Stimulated activated naive CD8-positive, alpha-beta T cell treated with anti-CD3 and anti-CD28 coated beads, Interleukin-15, Interleukin-2, amounts not matched to agents 100 ng/mL and 50 ng/mL, for 24 hours (primary cell): Measurements from ENCODE around the gene KRTAP10-6.
"Not testable (repeated sequence)": the region's sequence is repeated elsewhere in the genome, so short reads cannot be mapped to it uniquely, and the experiment has no call there.

Experiments used
- H3K27ac Mint-ChIP-seq: one replicate; pipeline ENCODE4 v1.8.0; 2021; ENCODE audit warnings: mild to moderate bottlenecking, mixed read lengths
- H3K27me3 Mint-ChIP-seq: one replicate; pipeline ENCODE4 v1.8.0; 2021; ENCODE audit warnings: mixed read lengths
- H3K36me3 Mint-ChIP-seq: one replicate; pipeline ENCODE4 v1.8.0; 2021; ENCODE audit warnings: low read depth, mixed read lengths
- H3K4me1 Mint-ChIP-seq: one replicate; pipeline ENCODE4 v1.8.0; 2021; ENCODE audit warnings: low read depth, mixed read lengths
- H3K4me3 Mint-ChIP-seq: one replicate; pipeline ENCODE4 v1.8.0; 2021; ENCODE audit warnings: mild to moderate bottlenecking, mixed read lengths
- H3K9me3 Mint-ChIP-seq: one replicate; pipeline ENCODE4 v1.8.0; 2021; ENCODE audit warnings: mixed read lengths

KRTAP10-6 gene

GRCh38 chr21:44595524-44595923, 3.2 kb upstream of the KRTAP10-6 start:
- peaks cover 5% of the 10 kb centered on the region for H3K27me3 Mint-ChIP-seq
- H3K9me3 Mint-ChIP-seq = peaks cover 6% of the 10 kb centered on the region
- no peak overlapping the region for H3K4me3 Mint-ChIP-seq
- no peaks in the 10 kb centered on the region for H3K4me1 Mint-ChIP-seq
- no peaks in the 10 kb centered on the region for H3K36me3 Mint-ChIP-seq
- no peak overlapping the region for H3K27ac Mint-ChIP-seq

- peaks cover 6% of the 10 kb centered on the region for H3K27me3 Mint-ChIP-seq
- no peak overlapping the region for H3K4me3 Mint-ChIP-seq
- H3K27ac Mint-ChIP-seq = peak overlapping the region; percentile 0
- H3K36me3 Mint-ChIP-seq = no peaks in the 10 kb centered on the region
- peaks cover 6% of the 10 kb centered on the region for H3K9me3 Mint-ChIP-seq
- H3K4me1 Mint-ChIP-seq = no peaks in the 10 kb centered on the region
These were observed 2.2 kb upstream of the KRTAP10-6 start for GRCh38 chr21:44594406-44594916.

GRCh38 chr21:44593598-44594405, 1.5 kb upstream of the KRTAP10-6 start:
- Mint-ChIP-seq H3K4me3 (no peak overlapping the region), H3K4me1 (no peaks in the 10 kb centered on the region), H3K27ac (peak overlapping the region; percentile 0), H3K27me3 (peaks cover 8% of the 10 kb centered on the region), H3K9me3 (peaks cover 5% of the 10 kb centered on the region), H3K36me3 (no peaks in the 10 kb centered on the region)

GRCh38 chr21:44591801-44592130, 539 bp downstream of the KRTAP10-6 start:
- not testable (repeated sequence) for H3K9me3 Mint-ChIP-seq, H3K27ac Mint-ChIP-seq, H3K4me1 Mint-ChIP-seq, H3K27me3 Mint-ChIP-seq, H3K4me3 Mint-ChIP-seq, H3K36me3 Mint-ChIP-seq

- H3K4me3 Mint-ChIP-seq, H3K27ac Mint-ChIP-seq, H3K4me1 Mint-ChIP-seq, H3K9me3 Mint-ChIP-seq, H3K36me3 Mint-ChIP-seq: not testable (repeated sequence)
- H3K27me3 Mint-ChIP-seq = peaks cover 13% of the 10 kb centered on the region
These were observed 1.2 kb downstream of the KRTAP10-6 start for GRCh38 chr21:44590897-44591800.

GRCh38 chr21:44590311-44590721, 2.0 kb downstream of the KRTAP10-6 start:
- Mint-ChIP-seq H3K4me3 (no peak overlapping the region), H3K27ac (no peak overlapping the region), H3K4me1 (no peaks in the 10 kb centered on the region), H3K9me3 (no peaks in the 10 kb centered on the region), H3K36me3 (no peaks in the 10 kb centered on the region), H3K27me3 (peaks cover 20% of the 10 kb centered on the region)

- Mint-ChIP-seq H3K27me3 (peaks cover 23% of the 10 kb centered on the region), H3K4me1 (no peaks in the 10 kb centered on the region)
These were observed 2.6 kb downstream of the KRTAP10-6 start for GRCh38 chr21:44589586-44590305.

GRCh38 chr21:44589094-44589493, 3.2 kb downstream of the KRTAP10-6 start:
- H3K27ac Mint-ChIP-seq = no peak overlapping the region

More at GRCh38 chr21:44589586-44590305, 2.6 kb downstream of the KRTAP10-6 start:
- Mint-ChIP-seq H3K9me3 (no peaks in the 10 kb centered on the region), H3K4me3 (no peak overlapping the region), H3K27ac (no peak overlapping the region), H3K36me3 (no peaks in the 10 kb centered on the region)

GRCh38 chr21:44585892-44586291, 6.4 kb downstream of the KRTAP10-6 start:
- Mint-ChIP-seq H3K9me3 (peaks cover 10% of the 10 kb centered on the region), H3K27ac (no peak overlapping the region), H3K4me1 (peaks cover 2% of the 10 kb centered on the region), H3K36me3 (peaks cover 8% of the 10 kb centered on the region), H3K4me3 (no peak overlapping the region), H3K27me3 (peaks cover 26% of the 10 kb centered on the region)

More at GRCh38 chr21:44589094-44589493, 3.2 kb downstream of the KRTAP10-6 start:
- Mint-ChIP-seq H3K4me3 (no peak overlapping the region), H3K9me3 (no peaks in the 10 kb centered on the region), H3K27me3 (peaks cover 23% of the 10 kb centered on the region), H3K36me3 (no peaks in the 10 kb centered on the region), H3K4me1 (no peaks in the 10 kb centered on the region)

- Mint-ChIP-seq H3K36me3 (peaks cover 8% of the 10 kb centered on the region), H3K9me3 (peaks cover 11% of the 10 kb centered on the region), H3K4me3 (no peak overlapping the region), H3K27ac (no peak overlapping the region), H3K27me3 (peaks cover 22% of the 10 kb centered on the region), H3K4me1 (peaks cover 2% of the 10 kb centered on the region)
These were observed 8.5 kb downstream of the KRTAP10-6 start for GRCh38 chr21:44583800-44584147.

- Mint-ChIP-seq H3K27ac (no peak overlapping the region), H3K27me3 (peaks cover 22% of the 10 kb centered on the region), H3K9me3 (peaks cover 11% of the 10 kb centered on the region), H3K4me1 (peaks cover 2% of the 10 kb centered on the region), H3K36me3 (peaks cover 8% of the 10 kb centered on the region), H3K4me3 (no peak overlapping the region)
These were observed 9.1 kb downstream of the KRTAP10-6 start for GRCh38 chr21:44583089-44583799.

- H3K36me3 Mint-ChIP-seq = peaks cover 12% of the 10 kb centered on the region
- peaks cover 20% of the 10 kb centered on the region for H3K9me3 Mint-ChIP-seq
- no peak overlapping the region for H3K27ac Mint-ChIP-seq
- H3K4me1 Mint-ChIP-seq = peaks cover 2% of the 10 kb centered on the region
- peaks cover 20% of the 10 kb centered on the region for H3K27me3 Mint-ChIP-seq
- H3K4me3 Mint-ChIP-seq = no peak overlapping the region
These were observed 10.2 kb downstream of the KRTAP10-6 start for GRCh38 chr21:44582055-44582454.

GRCh38 chr21:44581158-44581557, 11.1 kb downstream of the KRTAP10-6 start:
- peaks cover 20% of the 10 kb centered on the region for H3K9me3 Mint-ChIP-seq
- no peak overlapping the region for H3K27ac Mint-ChIP-seq
- H3K4me3 Mint-ChIP-seq = no peak overlapping the region
- H3K36me3 Mint-ChIP-seq = peaks cover 12% of the 10 kb centered on the region
- peaks cover 13% of the 10 kb centered on the region for H3K27me3 Mint-ChIP-seq
- peaks cover 2% of the 10 kb centered on the region for H3K4me1 Mint-ChIP-seq

GRCh38 chr21:44580231-44580821, 12.0 kb downstream of the KRTAP10-6 start, which contains the start of gene KRTAP10-5:
Gene KRTAP10-5 (minus strand): TSS chr21:44580604. CDS start chr21:44580578, 26 bp downstream.
- not testable (repeated sequence) for H3K27ac Mint-ChIP-seq, H3K27me3 Mint-ChIP-seq, H3K4me3 Mint-ChIP-seq, H3K4me1 Mint-ChIP-seq
- H3K9me3 Mint-ChIP-seq = peaks cover 20% of the 10 kb centered on the region
- peaks cover 12% of the 10 kb centered on the region for H3K36me3 Mint-ChIP-seq
